Measurements from ENCODE around the gene PNPLA8.

- no peak for TF ChIP-seq CTCF (conservative IDR thresholded peaks at IDR 0.05; ENCODE audit: low read length)
- no peak for TF ChIP-seq EZH2phosphoT487 (IDR thresholded peaks at IDR 0.05; ENCODE audit: borderline replicate concordance)
Observed at GRCh38 chr7:108488768-108489538, 37.0 kb downstream of the PNPLA8 start.

All from Loucy (cell line).